Erythroblast (primary cell): ENCODE results near the gene TRAPPC2B.

ENCODE experiments used
- GATA1 ChIP-seq: IDR thresholded peaks from 2 replicates; pipeline ENCODE4 v1.6.1; 2011; ENCODE audit warnings: low read depth, mild to moderate bottlenecking, control low read depth, low read length, moderate library complexity
- POLR2A ChIP-seq: IDR thresholded peaks from 2 replicates; pipeline ENCODE4 v1.6.1; 2011; ENCODE audit warnings: mild to moderate bottlenecking, low read length

DNA sequence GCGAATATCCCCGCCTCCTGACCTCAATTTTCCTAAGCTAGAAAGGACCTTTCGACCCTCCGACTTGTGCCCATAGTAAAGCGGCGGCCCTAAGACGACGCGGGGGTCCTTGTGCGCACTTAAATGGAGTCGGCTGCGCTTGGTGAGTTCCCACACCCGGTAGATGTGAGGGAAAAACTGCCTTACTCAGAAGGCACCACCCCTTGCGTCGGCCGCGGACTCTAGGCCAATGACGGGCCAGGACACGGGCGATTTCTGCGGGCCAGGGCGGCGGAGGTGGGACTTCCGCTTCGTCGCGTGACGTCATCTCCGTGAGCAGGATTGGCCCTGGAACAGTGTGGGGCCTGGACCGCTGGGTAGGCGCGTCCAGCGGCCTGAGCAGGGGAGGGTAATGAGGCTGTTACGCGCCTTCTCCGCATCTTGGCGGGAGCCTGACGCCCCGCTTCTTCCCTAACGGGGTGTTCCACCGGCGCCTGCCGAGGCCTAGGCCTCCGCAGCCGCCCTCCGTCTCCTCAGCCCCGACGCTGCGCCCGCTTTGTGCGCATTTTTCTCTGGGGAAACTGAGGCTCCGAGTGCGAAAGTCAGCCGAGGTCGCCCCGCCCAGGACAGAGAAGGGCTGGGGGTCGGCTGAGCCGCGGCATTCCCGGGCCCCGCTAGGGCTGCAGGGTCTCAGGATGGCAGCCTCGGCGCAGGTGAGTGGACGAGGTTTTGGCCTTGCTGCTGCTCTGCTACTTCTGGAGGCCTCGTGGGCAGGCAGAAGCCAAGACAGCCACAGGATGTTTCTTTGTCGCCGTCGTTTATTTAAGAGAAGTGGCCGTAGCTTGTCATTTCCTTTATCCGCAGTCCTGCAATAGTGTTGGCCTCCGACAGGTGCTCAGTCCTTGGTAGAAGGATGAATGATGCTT lies 42.9 kb upstream of the TRAPPC2B start, which contains the start of gene ZNF543:
- TF ChIP-seq POLR2A (peak; percentile 92), GATA1 (no peak)
